Measurements from ENCODE around the gene PRKCA.
"Not testable (repeated sequence)": the region's sequence is repeated elsewhere in the genome, so short reads cannot be mapped to it uniquely, and the experiment has no call there.

The PRKCA gene

GRCh38 chr17:66702106-66702936, 399.9 kb downstream of the PRKCA start:
- DNase-seq = no peak

DNA sequence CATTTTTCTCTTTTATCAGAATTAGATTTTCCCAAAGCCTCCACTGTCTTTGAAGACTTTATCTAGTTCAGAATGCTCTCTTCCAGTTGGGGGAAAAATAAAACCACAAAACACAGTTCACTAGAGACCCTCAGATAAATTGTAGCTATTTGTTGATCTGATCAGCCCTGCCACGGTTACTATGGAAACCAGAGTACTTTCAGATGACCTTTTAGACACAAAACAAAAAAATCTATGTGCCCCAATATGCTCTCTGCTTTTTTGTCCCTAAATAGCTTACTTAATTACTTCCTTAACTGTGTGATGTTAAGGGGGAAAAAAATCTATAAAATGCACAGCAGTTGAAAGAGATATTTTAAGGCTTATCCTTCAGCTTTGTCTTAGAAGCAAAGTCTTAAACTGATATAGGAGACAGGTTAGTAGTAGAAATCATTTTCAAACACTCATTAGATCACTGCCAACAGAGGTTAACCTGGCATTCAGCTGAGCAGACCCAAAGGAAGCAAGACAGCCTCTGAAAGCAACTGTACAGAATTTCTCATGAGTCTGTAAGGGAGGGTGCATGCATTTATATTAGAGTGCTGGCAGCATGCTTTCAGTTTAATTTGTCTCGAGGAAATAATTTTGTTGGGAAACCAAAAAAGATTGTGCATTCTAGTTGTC, 402.6 kb downstream of the PRKCA start:
- no peak for DNase-seq

GRCh38 chr17:66706851-66707450, 404.5 kb downstream of the PRKCA start:
- DNase-seq = no peak

DNA sequence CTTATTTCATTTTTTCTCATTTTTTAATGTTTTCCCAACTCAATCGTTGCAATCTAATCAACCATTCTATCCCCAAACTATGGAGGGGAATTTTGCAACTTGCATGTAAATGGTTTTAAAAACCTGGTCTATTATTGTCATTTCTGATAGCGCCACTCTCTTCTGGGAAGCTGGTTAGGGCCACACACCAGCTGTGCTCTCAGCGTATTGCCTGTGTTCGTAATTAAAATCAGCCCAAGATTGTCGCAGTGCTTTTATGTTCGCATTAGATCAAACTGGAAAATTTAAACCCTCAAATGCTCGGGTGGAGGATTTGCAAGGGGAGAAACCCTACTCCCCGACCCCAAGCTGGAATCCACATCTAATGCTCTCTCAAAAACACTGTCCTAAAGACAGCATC, 409.0 kb downstream of the PRKCA start:
- no peak for DNase-seq

GRCh38 chr17:66711881-66712321, 409.5 kb downstream of the PRKCA start:
- DNase-seq = no peak

GRCh38 chr17:66712453-66712852, 410.0 kb downstream of the PRKCA start:
- DNase-seq = no peak

DNA sequence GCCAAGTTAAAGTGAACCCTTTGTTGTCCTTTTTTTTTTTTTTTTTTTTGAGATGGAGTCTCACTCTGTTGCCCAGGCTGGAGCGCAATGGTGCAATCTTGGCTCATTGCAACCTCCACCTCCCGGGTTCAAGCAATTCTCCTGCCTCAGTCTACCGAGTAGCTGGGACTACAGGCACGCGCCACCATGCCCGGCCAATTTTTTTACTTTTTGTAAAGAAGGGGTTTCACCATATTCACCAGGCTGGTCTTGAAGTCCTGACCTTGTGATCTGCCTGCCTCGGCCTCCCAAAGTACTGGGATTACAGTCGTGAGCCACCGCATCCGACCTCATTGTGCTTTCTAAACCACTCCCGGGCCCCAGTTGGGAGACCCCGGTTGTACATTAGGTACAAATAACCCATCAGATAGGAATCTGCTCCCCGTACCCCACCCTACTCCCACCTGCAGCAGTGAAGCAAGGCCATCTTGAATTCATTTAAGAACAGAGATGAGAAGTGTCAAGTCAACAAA, 410.7 kb downstream of the PRKCA start:
- DNase-seq = not testable (repeated sequence)

GRCh38 chr17:66713533-66714042, 411.2 kb downstream of the PRKCA start:
- DNase-seq = no peak

- no peak for DNase-seq
Observed at GRCh38 chr17:66714046-66715023, 411.9 kb downstream of the PRKCA start.

- no peak for DNase-seq
Observed at GRCh38 chr17:66715076-66715675, 412.8 kb downstream of the PRKCA start.

- DNase-seq = peak; percentile 53
Observed at GRCh38 chr17:66715745-66716156, 413.3 kb downstream of the PRKCA start.

GRCh38 chr17:66716236-66717026, 414.0 kb downstream of the PRKCA start:
- no peak for DNase-seq

GRCh38 chr17:66717641-66718058, 415.2 kb downstream of the PRKCA start:
- DNase-seq = no peak

DNA sequence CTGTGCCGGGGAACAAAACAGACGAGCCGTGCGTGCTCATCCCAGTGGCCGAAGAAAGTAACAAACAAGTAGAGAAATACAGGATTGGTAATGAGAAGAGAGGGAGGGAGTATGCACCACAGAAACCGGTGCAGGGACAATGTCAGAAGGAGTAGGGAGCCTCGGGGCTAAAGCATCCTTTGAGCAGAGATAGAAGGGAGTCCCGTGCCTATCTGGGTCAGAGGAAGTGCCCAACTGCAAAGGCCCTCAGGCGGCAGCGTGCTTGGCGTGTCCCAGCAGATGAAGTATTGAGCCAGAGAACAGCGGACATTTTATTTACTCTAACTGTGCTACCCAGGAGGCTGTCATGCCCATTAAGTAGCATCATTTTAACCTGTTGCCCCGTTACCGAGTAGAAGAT, 417.6 kb downstream of the PRKCA start:
- no peak for DNase-seq

- no peak for DNase-seq
Observed at GRCh38 chr17:66720567-66720966, 418.2 kb downstream of the PRKCA start.

- no peak for DNase-seq
Observed at GRCh38 chr17:66722341-66722740, 419.9 kb downstream of the PRKCA start.

GRCh38 chr17:66724581-66725341, 422.3 kb downstream of the PRKCA start:
- DNase-seq = no peak

DNA sequence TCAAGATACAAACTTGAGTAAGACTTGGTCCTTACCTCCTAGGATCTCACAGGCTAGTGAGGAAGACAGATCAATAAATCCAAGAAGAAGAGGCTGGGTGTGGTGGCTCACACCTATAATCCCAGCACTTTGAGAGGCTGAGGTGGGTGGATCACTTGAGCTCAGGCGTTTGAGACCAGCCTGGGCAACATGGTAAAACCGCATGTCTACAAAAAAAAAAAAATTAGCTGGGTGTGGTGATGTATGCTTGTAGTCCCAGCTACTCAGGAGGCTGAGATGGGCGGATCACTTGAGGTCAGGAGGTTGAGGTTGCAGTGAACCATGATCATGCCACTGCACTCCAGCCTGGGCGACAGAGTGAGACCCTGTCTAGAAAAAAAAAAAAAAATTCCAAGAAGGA, 423.0 kb downstream of the PRKCA start:
- DNase-seq = not testable (repeated sequence)

DNA sequence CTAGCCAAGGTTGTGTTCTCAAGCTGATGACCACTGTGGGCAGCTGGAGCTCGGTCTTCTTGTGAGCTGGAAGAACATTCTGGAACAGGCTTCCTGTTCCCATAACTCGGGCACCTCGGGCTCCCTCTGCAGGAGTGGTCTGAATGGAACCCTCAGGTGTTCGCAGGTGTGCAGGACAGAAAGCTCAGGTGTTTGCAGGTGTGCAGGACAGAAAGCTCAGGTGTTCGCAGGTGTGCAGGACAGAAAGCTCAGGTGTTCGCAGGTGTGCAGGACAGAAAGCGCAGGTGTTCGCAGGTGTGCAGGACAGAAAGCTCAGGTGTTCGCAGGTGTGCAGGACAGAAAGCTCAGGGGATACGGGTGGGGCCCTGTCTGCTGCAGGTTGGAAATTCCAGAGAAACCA, 423.5 kb downstream of the PRKCA start:
- DNase-seq = no peak

GRCh38 chr17:66726371-66726770, 424.0 kb downstream of the PRKCA start:
- no peak for DNase-seq
